A549 (cell line): ENCODE data around the gene PIM1. TPM values are rescaled to one million over a fixed set of nuclear protein-coding genes. Genes with fewer than 3 reads are reported as not detected.

ENCODE experiments used
- BHLHE40 ChIP-seq: IDR thresholded peaks from 2 replicates; pipeline ENCODE4 v1.6.1; 2012; ENCODE audit warnings: low read depth, low read length, inconsistent platforms
- CHD4 ChIP-seq: fragments of 200-600 bp; sonication (generic); IDR thresholded peaks from 2 replicates; pipeline ENCODE4 v1.6.1; 2016; ENCODE audit warnings: antibody characterized with exemption, mild to moderate bottlenecking, borderline replicate concordance
- CTCF ChIP-seq: fragments of >200 bp; sonication (Bioruptor Twin); formaldehyde crosslinking; IDR thresholded peaks from 3 replicates; pipeline ENCODE4 v1.5.1; 2016
- E2F6 ChIP-seq: IDR thresholded peaks from 2 replicates; pipeline ENCODE4 v1.6.1; 2012; ENCODE audit warnings: low read depth, borderline replicate concordance
- EP300 ChIP-seq, 2 experiments: fragments of >200 bp; sonication (Bioruptor Twin); formaldehyde crosslinking; IDR thresholded peaks; 2 replicates in 1 of 2; 3 replicates in 1 of 2; pipeline ENCODE4 v1.6.1; 2016 to 2017
- ESRRA ChIP-seq: fragments of 150-350 bp; IDR thresholded peaks from 2 replicates; pipeline ENCODE4 v1.6.1; 2014; ENCODE audit warnings: mild to moderate bottlenecking, low read length, borderline replicate concordance
- FOSB ChIP-seq: fragments of 250-450 bp; sonication (Bioruptor Pico); IDR thresholded peaks from 2 replicates; pipeline ENCODE4 v1.5.0; 2020; ENCODE audit warnings: mild to moderate bottlenecking, moderate library complexity
- GATA3 ChIP-seq: IDR thresholded peaks from 2 replicates; pipeline ENCODE4 v1.6.1; 2012; ENCODE audit warnings: borderline replicate concordance
- HDAC2 ChIP-seq: fragments of 200-600 bp; sonication (generic); IDR thresholded peaks from 2 replicates; pipeline ENCODE4 v1.6.1; 2016
- HMGXB4 ChIP-seq: fragments of 250-450 bp; sonication (Bioruptor Pico); IDR thresholded peaks from 2 replicates; pipeline ENCODE4 v1.5.0; 2021; ENCODE audit warnings: mild to moderate bottlenecking, moderate library complexity, borderline replicate concordance
- HOXB5 ChIP-seq: fragments of 250-450 bp; sonication (Bioruptor Pico); IDR thresholded peaks from 2 replicates; pipeline ENCODE4 v1.5.0; 2020; ENCODE audit warnings: mild to moderate bottlenecking, moderate library complexity
- JUN ChIP-seq, 2 experiments: fragments of >200 bp; sonication (Bioruptor Twin); formaldehyde crosslinking; IDR thresholded peaks; 2 replicates in 1 of 2; 3 replicates in 1 of 2; pipeline ENCODE4 v1.6.1; 2016 to 2017
- JUNB ChIP-seq: fragments of >200 bp; sonication (Bioruptor Twin); formaldehyde crosslinking; IDR thresholded peaks from 2 replicates; pipeline ENCODE4 v1.6.1; 2016
- KDM1A ChIP-seq: fragments of 200-600 bp; sonication (generic); IDR thresholded peaks from 2 replicates; pipeline ENCODE4 v1.6.1; 2016; ENCODE audit warnings: low read depth, mild to moderate bottlenecking
- KDM5A ChIP-seq: fragments of 200-600 bp; sonication (generic); IDR thresholded peaks from 2 replicates; pipeline ENCODE4 v1.6.1; 2016; ENCODE audit warnings: antibody characterized with exemption, mild to moderate bottlenecking
- MAFK ChIP-seq: fragments of 450-650 bp; IDR thresholded peaks from 2 replicates; pipeline ENCODE4 v1.6.1; 2014; ENCODE audit not compliant: partially characterized antibody
- NR3C1 ChIP-seq: fragments of >200 bp; sonication (Bioruptor Twin); formaldehyde crosslinking; IDR thresholded peaks from 3 replicates; pipeline ENCODE4 v1.6.1; 2017
- PBX3 ChIP-seq: IDR thresholded peaks from 2 replicates; pipeline ENCODE4 v1.6.1; 2012
- PHF8 ChIP-seq: fragments of 200-600 bp; sonication (generic); IDR thresholded peaks from 2 replicates; pipeline ENCODE4 v1.6.1; 2016; ENCODE audit warnings: low read depth, mild to moderate bottlenecking, antibody characterized with exemption, moderate library complexity, borderline replicate concordance
- POLR2A ChIP-seq: IDR thresholded peaks from 2 replicates; pipeline ENCODE4 v1.6.1; 2012; ENCODE audit warnings: mild to moderate bottlenecking, low read length
- RCOR1 ChIP-seq: fragments of 150-350 bp; IDR thresholded peaks from 2 replicates; pipeline ENCODE4 v1.6.1; 2014; ENCODE audit warnings: antibody characterized with exemption, low read length, low read depth
- SREBF2 ChIP-seq: fragments of 450-650 bp; IDR thresholded peaks from 2 replicates; pipeline ENCODE4 v1.6.1; 2014; ENCODE audit warnings: mild to moderate bottlenecking, moderate library complexity
- TP53 ChIP-seq: fragments of 250-450 bp; sonication (Bioruptor Pico); IDR thresholded peaks from 2 replicates; pipeline ENCODE4 v1.5.0; 2021; ENCODE audit warnings: mild to moderate bottlenecking, moderate library complexity
- ZFP36 ChIP-seq: fragments of 450-650 bp; IDR thresholded peaks from 2 replicates; pipeline ENCODE4 v1.6.1; 2014; ENCODE audit warnings: borderline replicate concordance; ENCODE audit not compliant: partially characterized antibody
- polyA plus RNA-seq, 4 experiments: library from polyadenylated mRNA; depleted of rRNA in 3 of 4; stranded (reverse); fragments of >200 nt; fragmentation: RNase III in 1 of 4; extraction: RNeasy Plus Mini Kit Qiagen cat#74134 plus additional on column Dnase treatment in 1 of 4; gene quantifications; 2 replicates in 3 of 4; 3 replicates in 1 of 4; pipeline ENCODE4 v1.2.3, GENCODE V29; 2011 to 2017
- TF ChIP-seq, protein P1 (sequence below): fragments of 150-350 bp; IDR thresholded peaks from 2 replicates; pipeline ENCODE4 v1.6.1; 2014; ENCODE audit warnings: low read depth, mild to moderate bottlenecking, low read length

PIM1 gene
- polyA plus RNA-seq, 2 of the 4 experiments (the other 2 are of a cell fraction), result 15.4 to 19.0 TPM

GRCh38 chr6:37134396-37135191 is 35.4 kb upstream of the PIM1 start (continued):
- TF ChIP-seq, protein P1, sequence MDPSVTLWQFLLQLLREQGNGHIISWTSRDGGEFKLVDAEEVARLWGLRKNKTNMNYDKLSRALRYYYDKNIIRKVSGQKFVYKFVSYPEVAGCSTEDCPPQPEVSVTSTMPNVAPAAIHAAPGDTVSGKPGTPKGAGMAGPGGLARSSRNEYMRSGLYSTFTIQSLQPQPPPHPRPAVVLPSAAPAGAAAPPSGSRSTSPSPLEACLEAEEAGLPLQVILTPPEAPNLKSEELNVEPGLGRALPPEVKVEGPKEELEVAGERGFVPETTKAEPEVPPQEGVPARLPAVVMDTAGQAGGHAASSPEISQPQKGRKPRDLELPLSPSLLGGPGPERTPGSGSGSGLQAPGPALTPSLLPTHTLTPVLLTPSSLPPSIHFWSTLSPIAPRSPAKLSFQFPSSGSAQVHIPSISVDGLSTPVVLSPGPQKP, result no peak
- TF ChIP-seq ZFP36 (no peak), NR3C1 (no peak), PBX3 (0 out of 2 replicates have a peak, but pooled peaks have one; percentile 51), KDM5A (no peak), GATA3 (peak; percentile 95), EP300 (IDR thresholded peaks at IDR 0.05) (peak; percentile 60 to 74; a peak in 2 of 5 replicates), HMGXB4 (CRISPR knock-in tag) (no peak), HOXB5 (peak; percentile 67), CHD4 (no peak), PHF8 (no peak), E2F6 (0 out of 2 replicates have a peak, but pooled peaks have one; percentile 7), TP53 (CRISPR knock-in tag) (peak; percentile 78), RCOR1 (no peak), JUN (IDR thresholded peaks at IDR 0.05) (peak in 1 of 2 experiments; percentile 88; a peak in 4 of 5 replicates), CTCF (no peak), POLR2A (no peak), ESRRA (no peak), MAFK (peak; percentile 5), KDM1A (no peak), SREBF2 (no peak), JUNB (peak; percentile 85), HDAC2 (no peak), FOSB (CRISPR knock-in tag) (0 out of 2 replicates have a peak, but pooled peaks have one; percentile 23), BHLHE40 (no peak)
